PC-9 (cell line): ENCODE measurements around the gene GSN.

Experiments
- CTCF ChIP-seq: fragments of 200-600 bp; sonication (generic); conservative IDR thresholded peaks from 2 replicates; pipeline ENCODE4 v1.6.1; 2017; ENCODE audit warnings: mixed run types, antibody characterized with exemption, mild to moderate bottlenecking, moderate library complexity
- EZH2 ChIP-seq: fragments of 200-600 bp; sonication (generic); IDR thresholded peaks from 2 replicates; pipeline ENCODE4 v1.8.0; 2017; ENCODE audit warnings: antibody characterized with exemption, low read depth

GRCh38 chr9:121272401-121272948 is 4.5 kb downstream of the GSN start:
- TF ChIP-seq CTCF (no peak), EZH2 (no peak)
